HS-5 (cell line): ENCODE data around the gene FBXW8.

Experiments
- DNase-seq: peaks from one replicate; pipeline ENCODE4 v3.0.0-alpha.2; 2012; ENCODE audit warnings: low read depth

Gene FBXW8

GRCh38 chr12:116910645-116911451 is at the start of gene FBXW8:
Gene FBXW8 (plus strand): TSS chr12:116910950. CDS start chr12:116911038, 88 bp downstream.
- DNase-seq, result peak; percentile 38

GRCh38 chr12:116861320-116861719 is 49.4 kb upstream of the FBXW8 start:
- DNase-seq, result peak; percentile 39

GRCh38 chr12:116862167-116862566 is 48.6 kb upstream of the FBXW8 start:
- no peak for DNase-seq

- peak; percentile 63 for DNase-seq
These were observed 47.4 kb upstream of the FBXW8 start for GRCh38 chr12:116863275-116863767.

GRCh38 chr12:116864371-116865160 is 46.2 kb upstream of the FBXW8 start:
- peak; percentile 84 for DNase-seq

- DNase-seq, result no peak
These were observed 43.2 kb upstream of the FBXW8 start for GRCh38 chr12:116867523-116867922.

- no peak for DNase-seq
These were observed 40.4 kb upstream of the FBXW8 start for GRCh38 chr12:116870306-116870705.

GRCh38 chr12:116874324-116874995 is 36.3 kb upstream of the FBXW8 start:
- DNase-seq, result no peak

GRCh38 chr12:116876151-116876869 is 34.4 kb upstream of the FBXW8 start:
- DNase-seq, result no peak

- DNase-seq, result no peak
These were observed 31.9 kb upstream of the FBXW8 start for GRCh38 chr12:116878567-116879508.

GRCh38 chr12:116879509-116880212 is 31.1 kb upstream of the FBXW8 start:
- DNase-seq, result no peak

- no peak for DNase-seq
These were observed 30.4 kb upstream of the FBXW8 start for GRCh38 chr12:116880213-116880816.

GRCh38 chr12:116880817-116881324 is 29.9 kb upstream of the FBXW8 start:
- DNase-seq, result no peak

- no peak for DNase-seq
These were observed 29.3 kb upstream of the FBXW8 start, which contains the start of gene HRK for GRCh38 chr12:116881325-116881876. Gene HRK (minus strand): TSS chr12:116881441. CDS start chr12:116881307, 134 bp downstream.

- no peak for DNase-seq
These were observed 28.8 kb upstream of the FBXW8 start for GRCh38 chr12:116881877-116882507.

GRCh38 chr12:116882742-116883141 is 28.0 kb upstream of the FBXW8 start:
- DNase-seq, result no peak

- no peak for DNase-seq
These were observed 25.9 kb upstream of the FBXW8 start for GRCh38 chr12:116884871-116885270.

GRCh38 chr12:116885491-116885890 is 25.3 kb upstream of the FBXW8 start:
- no peak for DNase-seq
